Measurements from ENCODE around the gene COL4A2.

Gene COL4A2

GRCh38 chr13:110503979-110504499 is 197.0 kb downstream of the COL4A2 start:
- no peak for DNase-seq

- no peak for DNase-seq
Observed at GRCh38 chr13:110505594-110505993, 198.5 kb downstream of the COL4A2 start.

- DNase-seq, result no peak
Observed at GRCh38 chr13:110506396-110506795, 199.3 kb downstream of the COL4A2 start.

GRCh38 chr13:110506859-110507566 is 199.9 kb downstream of the COL4A2 start:
- no peak for DNase-seq

GRCh38 chr13:110507678-110508381 is 200.7 kb downstream of the COL4A2 start:
- no peak for DNase-seq

- DNase-seq, result no peak
Observed at GRCh38 chr13:110509478-110509926, 202.4 kb downstream of the COL4A2 start.

- no peak for DNase-seq
Observed at GRCh38 chr13:110509971-110510786, 203.1 kb downstream of the COL4A2 start.

GRCh38 chr13:110511509-110512181 is 204.6 kb downstream of the COL4A2 start:
- no peak for DNase-seq

- DNase-seq, result no peak
Observed at GRCh38 chr13:110512198-110512740, 205.2 kb downstream of the COL4A2 start.

- no peak for DNase-seq
Observed at GRCh38 chr13:110516500-110516899, 209.4 kb downstream of the COL4A2 start.

GRCh38 chr13:110517505-110518225 is 210.6 kb downstream of the COL4A2 start:
- DNase-seq, result no peak

GRCh38 chr13:110518226-110518525 is 211.1 kb downstream of the COL4A2 start:
- DNase-seq, result no peak

- no peak for DNase-seq
Observed at GRCh38 chr13:110518571-110518970, 211.5 kb downstream of the COL4A2 start.

- DNase-seq, result no peak
Observed at GRCh38 chr13:110519046-110519445, 212.0 kb downstream of the COL4A2 start.

- DNase-seq, result no peak
Observed at GRCh38 chr13:110519506-110519905, 212.4 kb downstream of the COL4A2 start.

GRCh38 chr13:110520431-110521295 is 213.6 kb downstream of the COL4A2 start:
- DNase-seq, result no peak

- DNase-seq, result no peak
Observed at GRCh38 chr13:110521296-110521680, 214.2 kb downstream of the COL4A2 start.

GRCh38 chr13:110521946-110522345 is 214.9 kb downstream of the COL4A2 start:
- DNase-seq, result no peak

GRCh38 chr13:110522721-110523120 is 215.6 kb downstream of the COL4A2 start:
- DNase-seq, result no peak

GRCh38 chr13:110523180-110523579 is 216.1 kb downstream of the COL4A2 start:
- no peak for DNase-seq
